LNCaP clone FGC (cell line): ENCODE results near the gene KCTD14.
"Not testable (repeated sequence)": the region's sequence is repeated elsewhere in the genome, so short reads cannot be mapped to it uniquely, and the experiment has no call there.

Experiments
- DNase-seq: peaks from one replicate; pipeline ENCODE4 v3.0.0-alpha.2; 2011; ENCODE audit warnings: low read depth
- H3K4me3 ChIP-seq: 2 replicates; pipeline ENCODE4 v1.5.1; 2011; ENCODE audit warnings: mild to moderate bottlenecking, low read depth, low read length, control low read depth
- CTCF ChIP-seq: IDR thresholded peaks from 2 replicates; pipeline ENCODE4 v1.5.1; 2012; ENCODE audit warnings: mild to moderate bottlenecking; ENCODE audit not compliant: control insufficient read depth, insufficient read depth; ENCODE audit errors: extremely low read depth

The KCTD14 gene

GRCh38 chr11:78048561-78048960, 25.5 kb upstream of the KCTD14 start:
- TF ChIP-seq CTCF = no peak
- no peak overlapping the region for H3K4me3 ChIP-seq
- DNase-seq = no peak

DNA sequence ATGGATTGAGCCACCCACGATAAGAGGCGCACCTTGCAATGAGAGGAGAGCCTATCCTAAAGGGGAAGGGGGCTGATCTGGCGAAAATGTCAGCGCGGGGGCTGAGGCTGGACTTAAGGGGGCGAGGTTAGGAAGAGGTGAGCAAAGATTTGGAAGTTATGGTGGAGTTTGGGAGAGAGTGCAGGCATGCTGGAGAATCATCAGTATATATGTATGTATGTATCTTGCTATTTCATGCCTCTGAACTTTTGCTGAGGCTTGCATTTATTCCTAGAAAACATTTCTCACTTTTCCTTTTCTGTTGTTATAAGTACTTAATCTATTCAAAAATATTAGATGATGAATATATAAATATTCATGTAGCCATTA, 23.4 kb upstream of the KCTD14 start:
- TF ChIP-seq CTCF = no peak

DNA sequence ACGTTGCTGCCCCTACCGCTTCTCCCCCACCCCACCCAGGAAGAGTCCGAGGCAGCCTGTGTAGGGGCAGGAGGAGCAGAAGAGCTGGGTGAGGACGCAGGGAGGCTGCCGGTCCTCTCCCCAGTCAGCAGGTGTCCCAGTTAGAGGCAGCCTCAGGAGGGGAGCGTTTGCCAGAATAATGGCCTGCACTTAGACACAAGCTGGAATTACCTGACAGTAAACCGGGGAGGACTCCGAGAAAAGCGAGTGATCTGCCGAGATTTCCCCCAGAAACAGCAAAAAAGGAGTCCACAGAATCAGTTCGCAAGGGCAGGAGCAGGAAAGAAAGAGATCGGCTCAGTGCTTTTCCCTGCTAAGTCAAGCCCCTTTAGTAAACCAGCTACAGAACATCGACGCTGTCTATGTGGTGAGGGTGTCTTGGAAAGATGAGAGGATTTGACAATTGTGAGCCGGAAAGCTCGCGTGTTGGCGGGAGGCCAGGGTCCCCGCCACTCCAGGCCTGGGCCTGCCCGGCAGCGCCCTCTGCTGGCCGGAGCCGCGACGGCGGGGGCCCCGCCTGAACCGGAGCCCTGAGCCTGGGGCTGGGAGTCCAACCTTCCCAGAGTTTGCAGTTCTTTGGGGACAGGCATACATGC, 22.9 kb upstream of the KCTD14 start:
- no peak for DNase-seq
- TF ChIP-seq CTCF = peak; percentile 94
- peak overlapping the region; percentile 19 for H3K4me3 ChIP-seq

More for the DNA sequence above, 23.4 kb upstream of the KCTD14 start:
- H3K4me3 ChIP-seq = no peak overlapping the region
- no peak for DNase-seq

GRCh38 chr11:78044706-78045105, 21.6 kb upstream of the KCTD14 start:
- no peak for TF ChIP-seq CTCF
- no peak overlapping the region for H3K4me3 ChIP-seq
- DNase-seq = no peak

GRCh38 chr11:78041843-78042440, 18.9 kb upstream of the KCTD14 start:
- no peak overlapping the region for H3K4me3 ChIP-seq
- no peak for DNase-seq
- TF ChIP-seq CTCF = no peak

- H3K4me3 ChIP-seq, DNase-seq: not testable (repeated sequence)
Measured at GRCh38 chr11:78041380-78041719, 18.3 kb upstream of the KCTD14 start.

- no peak for TF ChIP-seq CTCF
- no peak for DNase-seq
- no peak overlapping the region for H3K4me3 ChIP-seq
Measured at GRCh38 chr11:78040691-78041379, 17.8 kb upstream of the KCTD14 start.
